ENCODE measurements around the gene SIX3.

SIX3 gene

GRCh38 chr2:44931198-44931780 is 10.2 kb upstream of the SIX3 start:
- no peak for DNase-seq (ENCODE audit: low read depth, low spot score)

- DNase-seq (ENCODE audit: low read depth, low spot score), result no peak
These were observed 9.4 kb upstream of the SIX3 start for GRCh38 chr2:44932079-44932478.

- DNase-seq (ENCODE audit: low read depth, low spot score), result no peak
These were observed 8.7 kb upstream of the SIX3 start for GRCh38 chr2:44932564-44933392.

- DNase-seq (ENCODE audit: low read depth, low spot score), result no peak
These were observed 8.0 kb upstream of the SIX3 start for GRCh38 chr2:44933434-44933951.

- DNase-seq (ENCODE audit: low read depth, low spot score), result no peak
These were observed 7.2 kb upstream of the SIX3 start for GRCh38 chr2:44934038-44934982.

- DNase-seq (ENCODE audit: low read depth, low spot score), result peak; percentile 55
These were observed 6.3 kb upstream of the SIX3 start for GRCh38 chr2:44934983-44935728.

- DNase-seq (ENCODE audit: low read depth, low spot score), result no peak
These were observed 5.8 kb upstream of the SIX3 start for GRCh38 chr2:44935729-44936098.

- no peak for DNase-seq (ENCODE audit: low read depth, low spot score)
These were observed 5.2 kb upstream of the SIX3 start for GRCh38 chr2:44936275-44936674.

GRCh38 chr2:44936715-44937687 is 4.5 kb upstream of the SIX3 start:
- no peak for DNase-seq (ENCODE audit: low read depth, low spot score)

- DNase-seq (ENCODE audit: low read depth, low spot score), result peak; percentile 56
These were observed 3.7 kb upstream of the SIX3 start for GRCh38 chr2:44937688-44938240.

- peak; percentile 59 for DNase-seq (ENCODE audit: low read depth, low spot score)
These were observed 3.0 kb upstream of the SIX3 start for GRCh38 chr2:44938287-44939105.

- DNase-seq (ENCODE audit: low read depth, low spot score), result no peak
These were observed 2.1 kb upstream of the SIX3 start for GRCh38 chr2:44939106-44940048.

- DNase-seq (ENCODE audit: low read depth, low spot score), result no peak
These were observed 1.4 kb upstream of the SIX3 start for GRCh38 chr2:44940049-44940494.

- DNase-seq (ENCODE audit: low read depth, low spot score), result no peak
These were observed 604 bp upstream of the SIX3 start for GRCh38 chr2:44940732-44941464.

GRCh38 chr2:44942304-44943030 is 965 bp downstream of the SIX3 start:
- peak; percentile 55 for DNase-seq (ENCODE audit: low read depth, low spot score)

- no peak for DNase-seq (ENCODE audit: low read depth, low spot score)
These were observed 1.7 kb downstream of the SIX3 start for GRCh38 chr2:44943031-44943692.

Measured in astrocyte of the hippocampus (primary cell).